A673 (cell line): ENCODE results near the gene SPATA31D3. TPM values are rescaled to one million over a fixed set of nuclear protein-coding genes. Genes with fewer than 3 reads are reported as not detected.

ENCODE experiments used
- BruUV-seq: library from RNA; stranded (reverse); fragments of 400-500 nt; replicated peaks from 2 replicates; lab custom pipeline; 2021; lab: Mats Ljungman, UMichigan
- CTCF ChIA-PET: fragments of 300-600 bp; sonication (Branson Sonifier 250); formaldehyde crosslinking; loops from one replicate; lab custom pipeline; 2022; ENCODE audit warnings: antibody characterized with exemption; lab: Charles Lee
- POLR2A ChIA-PET: fragments of 300-600 bp; sonication (Branson Sonifier 250); formaldehyde crosslinking; loops from one replicate; lab custom pipeline; 2022; ENCODE audit warnings: antibody characterized with exemption; ENCODE audit not compliant: low non-redundant PET; lab: Charles Lee
- DNase-seq: peaks from one replicate; pipeline ENCODE4 v3.0.0-alpha.2; 2015; ENCODE audit warnings: low spot score
- H3K27ac ChIP-seq: fragments of 200-600 bp; sonication (generic); 2 replicates; pipeline ENCODE4 v1.5.1; 2016; ENCODE audit warnings: mixed run types, low read depth, mild to moderate bottlenecking, mixed read lengths, antibody characterized with exemption, low read length; ENCODE audit not compliant: poor library complexity, severe bottlenecking
- H3K27me3 ChIP-seq: fragments of 200-600 bp; sonication (generic); replicated peaks from 2 replicates; pipeline ENCODE4 v1.6.1; 2017; ENCODE audit warnings: mixed run types, low read depth, mild to moderate bottlenecking, mixed read lengths, antibody characterized with exemption, low read length; ENCODE audit not compliant: insufficient read depth, poor library complexity
- H3K36me3 ChIP-seq: fragments of 200-600 bp; sonication (generic); 2 replicates; pipeline ENCODE4 v1.6.1; 2016; ENCODE audit warnings: mixed run types, mild to moderate bottlenecking, mixed read lengths, antibody characterized with exemption, low read length; ENCODE audit not compliant: insufficient read depth, poor library complexity, severe bottlenecking
- H3K4me1 ChIP-seq: fragments of 200-600 bp; sonication (generic); 2 replicates; pipeline ENCODE4 v1.6.1; 2017; ENCODE audit warnings: mixed run types, mild to moderate bottlenecking, mixed read lengths, antibody characterized with exemption, low read length; ENCODE audit not compliant: insufficient read depth, poor library complexity, severe bottlenecking
- H3K4me3 ChIP-seq: fragments of 200-600 bp; sonication (generic); 2 replicates; pipeline ENCODE4 v1.5.1; 2016; ENCODE audit warnings: low read depth, mixed run types, mild to moderate bottlenecking, mixed read lengths, low read length; ENCODE audit not compliant: poor library complexity, severe bottlenecking
- H3K9me3 ChIP-seq: fragments of 200-600 bp; sonication (generic); 2 replicates; pipeline ENCODE4 v1.6.1; 2016; ENCODE audit warnings: mixed run types, low read depth, mild to moderate bottlenecking, mixed read lengths, antibody characterized with exemption, low read length; ENCODE audit not compliant: poor library complexity, severe bottlenecking
- CTCF ChIP-seq: fragments of 300-800, 200-600 bp; sonication (generic); conservative IDR thresholded peaks from 2 replicates; pipeline ENCODE4 v1.5.1; 2017; ENCODE audit warnings: low read depth, mild to moderate bottlenecking, antibody characterized with exemption, low read length, moderate library complexity, mixed read lengths
- EZH2 ChIP-seq: fragments of 200-600 bp; sonication (generic); IDR thresholded peaks from 2 replicates; pipeline ENCODE4 v1.6.1; 2017; ENCODE audit warnings: borderline replicate concordance, low read depth, mild to moderate bottlenecking, mixed read lengths, antibody characterized with exemption, low read length; ENCODE audit not compliant: poor library complexity, severe bottlenecking
- intact Hi-C: fragments of 100-400 bp; cut with micrococcal nuclease; formaldehyde crosslinking; loops from one replicate; pipeline ENCODE4 v1.10.0; 2022; ENCODE audit not compliant: unreplicated experiment
- total RNA-seq: library from RNA; stranded (reverse); gene quantifications from 2 replicates; pipeline ENCODE4 v1.2.3, GENCODE V29; 2021

The SPATA31D3 gene
- total RNA-seq, 1 experiment from 2014 or later = not detected

GRCh38 chr9:81971727-81972126, 28.4 kb downstream of the SPATA31D3 start:
- intact Hi-C loops = no loop called here
- Histone ChIP-seq H3K4me1 (no peaks in the 10 kb centered on the region), H3K9me3 (no peaks in the 10 kb centered on the region), H3K4me3 (no peak overlapping the region), H3K27ac (no peak overlapping the region), H3K36me3 (no peaks in the 10 kb centered on the region), H3K27me3 (no peaks in the 10 kb centered on the region)
- no TSS peak for BruUV-seq
- no peak for DNase-seq
- no peak for TF ChIP-seq CTCF
- no peak for TF ChIP-seq EZH2
- POLR2A ChIA-PET = no interaction called here
- CTCF ChIA-PET = no interaction called here

- POLR2A ChIA-PET = no interaction called here
- no peaks in the 10 kb centered on the region for H3K27me3 ChIP-seq
Observed at GRCh38 chr9:81974764-81975163, 31.5 kb downstream of the SPATA31D3 start.

GRCh38 chr9:81976351-81976750, 33.1 kb downstream of the SPATA31D3 start:
- H3K27me3 ChIP-seq = no peaks in the 10 kb centered on the region

More at GRCh38 chr9:81974764-81975163, 31.5 kb downstream of the SPATA31D3 start:
- BruUV-seq = no TSS peak
- no peaks in the 10 kb centered on the region for H3K36me3 ChIP-seq
- no peaks in the 10 kb centered on the region for H3K9me3 ChIP-seq
- CTCF ChIA-PET = no interaction called here
- no peak for TF ChIP-seq EZH2
- no peak for TF ChIP-seq CTCF
- intact Hi-C loops = no loop called here
- no peak overlapping the region for H3K27ac ChIP-seq
- no peaks in the 10 kb centered on the region for H3K4me1 ChIP-seq
- DNase-seq = no peak
- H3K4me3 ChIP-seq = no peak overlapping the region

More at GRCh38 chr9:81976351-81976750, 33.1 kb downstream of the SPATA31D3 start:
- ChIA-PET POLR2A (no interaction called here), CTCF (no interaction called here)
- BruUV-seq = no TSS peak
- H3K4me3 ChIP-seq = no peak overlapping the region
- TF ChIP-seq CTCF (no peak), EZH2 (no peak)
- intact Hi-C loops = no loop called here
- H3K9me3 ChIP-seq = no peaks in the 10 kb centered on the region
- DNase-seq = no peak
- H3K36me3 ChIP-seq = no peaks in the 10 kb centered on the region
- no peak overlapping the region for H3K27ac ChIP-seq
- H3K4me1 ChIP-seq = no peaks in the 10 kb centered on the region
